NCI-H345 treated with DMSO at 0.1 percent for 48 hours (cell line): Measurements from ENCODE around the gene HOMER3.
"Not testable (repeated sequence)": the region's sequence is repeated elsewhere in the genome, so short reads cannot be mapped to it uniquely, and the experiment has no call there.

Experiments
- DNase-seq: peaks from one replicate; lab custom pipeline; 2025; ENCODE audit not compliant: unreplicated experiment; lab: John Stamatoyannopoulos, UW

Gene HOMER3

DNA sequence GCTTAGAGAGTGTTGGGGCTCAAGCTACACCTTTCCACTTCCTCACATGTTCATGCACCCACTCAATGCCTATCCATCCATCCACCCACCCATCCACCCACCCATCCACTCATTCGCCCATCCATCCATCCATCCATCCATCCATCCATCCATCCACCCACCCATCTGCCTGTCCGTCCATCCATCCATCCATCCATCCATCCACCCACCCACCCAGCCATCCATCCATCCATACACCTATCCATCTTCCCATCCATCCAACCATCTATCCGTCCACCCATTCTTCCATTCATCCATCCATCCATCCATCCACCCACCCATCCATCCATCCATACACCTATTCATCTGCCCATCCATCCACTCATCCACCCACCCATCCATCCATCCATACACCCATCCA, 13.1 kb upstream of the HOMER3 start:
- DNase-seq, result no peak

DNA sequence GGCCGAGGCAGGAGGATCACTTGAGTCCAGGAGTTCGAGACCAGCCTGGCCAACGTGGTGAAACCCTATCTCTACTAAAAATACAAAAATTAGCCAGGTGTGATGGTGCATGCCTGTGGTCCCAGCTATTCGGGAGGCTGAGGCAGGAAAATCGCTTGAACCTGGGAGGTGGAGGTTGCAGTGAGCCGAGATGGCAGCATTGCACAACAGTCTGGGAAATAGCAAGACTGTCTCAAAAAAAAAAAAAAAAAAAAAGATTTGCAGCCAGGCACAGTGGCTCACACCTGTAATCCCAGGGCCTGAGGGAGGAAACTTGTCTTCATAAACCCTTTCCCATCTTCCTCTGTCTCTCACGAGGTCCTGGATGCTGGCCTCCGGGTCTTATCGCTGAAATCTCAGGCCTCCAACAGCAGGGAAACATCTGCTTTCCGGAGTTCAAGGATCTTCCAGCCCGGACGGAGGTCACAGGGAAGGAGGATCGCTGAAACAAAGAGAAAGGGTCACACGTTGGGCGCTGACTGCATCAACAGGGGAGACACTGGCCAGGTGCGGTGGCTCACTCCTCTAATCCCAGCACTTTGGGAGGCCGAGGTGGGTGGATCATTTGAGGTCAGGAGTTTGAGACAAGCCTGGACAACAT, 11.5 kb upstream of the HOMER3 start:
- DNase-seq, result not testable (repeated sequence)

DNA sequence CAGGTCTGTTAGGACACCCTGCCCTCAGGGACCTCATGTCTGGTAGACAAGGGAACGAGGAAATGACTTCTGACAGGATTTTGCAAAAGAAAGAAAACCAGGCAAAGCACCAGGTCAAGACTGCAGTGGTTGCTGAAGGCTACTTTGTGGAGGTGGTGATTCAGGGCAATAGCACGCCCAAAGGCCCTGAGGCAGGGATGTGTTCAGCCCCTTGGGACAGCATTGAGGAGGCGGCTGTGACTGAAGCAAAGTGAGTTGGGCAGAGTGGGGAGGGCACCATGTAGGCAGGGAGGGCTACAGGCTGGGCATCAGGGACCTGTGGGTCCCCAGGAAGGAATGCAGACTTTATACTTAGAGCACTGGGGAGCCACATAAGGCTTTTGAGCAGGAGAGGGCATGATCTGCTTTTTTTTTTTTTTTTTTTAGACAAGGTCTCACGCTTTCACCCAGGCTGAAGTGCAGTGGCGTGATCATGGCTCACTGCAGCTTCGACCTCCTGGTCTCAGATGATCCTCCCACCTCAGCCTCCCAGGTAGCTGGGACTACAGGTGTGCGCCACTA, 10.8 kb upstream of the HOMER3 start:
- no peak for DNase-seq

DNA sequence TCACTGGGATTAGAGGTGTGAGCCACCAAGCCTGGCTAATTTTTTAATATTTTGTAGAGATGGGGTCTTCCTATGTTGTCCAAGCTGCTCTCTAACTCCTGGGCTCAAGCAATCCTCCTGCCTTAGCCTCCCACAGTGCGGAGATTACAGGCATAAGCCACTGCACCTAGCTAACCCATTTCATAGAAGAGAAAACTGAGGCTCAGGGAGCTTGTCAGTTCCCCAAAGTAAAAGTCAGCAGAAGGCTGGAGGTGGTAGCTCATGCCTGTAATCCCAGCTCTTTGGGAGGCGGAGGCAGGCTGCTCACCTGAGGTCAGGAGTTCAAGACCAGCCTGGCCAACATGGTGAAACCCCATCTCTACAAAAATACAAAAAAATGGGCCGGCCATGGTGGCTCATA, 8.8 kb upstream of the HOMER3 start:
- DNase-seq, result no peak

DNA sequence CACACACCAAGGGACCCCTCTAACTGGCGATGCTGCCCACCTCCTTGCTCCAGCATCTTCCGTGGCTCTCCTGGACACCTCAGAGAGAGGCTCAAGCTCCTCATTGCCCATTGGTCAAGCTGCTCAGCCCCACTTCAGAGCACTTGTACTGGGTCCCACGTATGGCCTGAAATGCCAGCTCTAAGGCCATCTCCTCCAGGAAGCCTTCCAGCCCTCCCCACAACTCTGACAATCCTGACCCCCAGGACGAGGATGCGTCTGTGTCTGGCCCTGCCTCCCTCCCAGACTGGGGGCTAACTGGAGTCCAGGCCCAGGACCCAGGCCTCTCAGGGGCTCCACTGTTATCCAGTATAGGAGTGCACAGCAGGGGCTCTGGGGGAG, 7.9 kb upstream of the HOMER3 start:
- no peak for DNase-seq

DNA sequence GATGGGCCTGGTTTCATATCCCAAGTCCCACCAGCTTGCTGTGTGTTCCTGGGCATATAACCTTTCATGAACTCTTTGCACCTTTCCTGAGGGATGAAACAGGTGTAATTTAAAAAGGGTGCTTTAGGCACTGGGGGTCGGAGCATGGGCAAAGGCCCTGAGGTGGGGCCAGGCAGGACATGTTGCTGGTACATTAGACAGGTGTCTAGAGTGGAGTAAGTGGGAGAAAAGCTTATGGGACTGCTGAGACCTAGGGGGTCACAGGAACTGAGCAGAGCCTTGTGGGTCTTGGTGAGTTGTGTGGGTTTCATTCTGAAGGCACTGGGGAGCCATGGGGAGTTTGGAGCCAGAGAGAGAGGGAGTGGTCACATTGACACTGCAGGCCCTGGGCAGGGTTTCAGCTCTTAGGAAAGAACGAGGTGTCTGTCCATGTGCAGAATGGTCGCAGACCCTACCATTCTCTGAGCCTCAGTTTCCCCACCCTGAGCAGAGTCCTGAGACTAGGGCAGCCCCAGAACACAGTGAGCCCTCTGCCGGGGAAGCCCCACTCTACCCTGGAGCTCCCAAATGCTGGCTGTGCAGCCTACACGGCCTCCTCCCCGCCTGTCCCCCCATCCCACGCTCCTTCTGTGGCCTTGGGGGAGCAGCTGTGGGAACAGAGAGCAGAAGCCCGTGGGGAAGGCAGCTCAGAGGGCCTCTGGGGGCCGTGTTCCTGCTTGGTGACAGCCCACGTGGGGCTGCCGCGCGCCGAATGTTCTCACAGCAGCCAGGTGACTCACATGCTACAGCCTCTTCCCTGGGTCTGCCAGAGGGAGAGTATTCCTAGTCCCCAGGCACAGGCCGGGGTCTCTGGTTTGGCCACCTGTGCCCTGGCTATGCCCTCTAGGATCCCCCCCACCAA, 7.3 kb upstream of the HOMER3 start:
- DNase-seq, result no peak

DNA sequence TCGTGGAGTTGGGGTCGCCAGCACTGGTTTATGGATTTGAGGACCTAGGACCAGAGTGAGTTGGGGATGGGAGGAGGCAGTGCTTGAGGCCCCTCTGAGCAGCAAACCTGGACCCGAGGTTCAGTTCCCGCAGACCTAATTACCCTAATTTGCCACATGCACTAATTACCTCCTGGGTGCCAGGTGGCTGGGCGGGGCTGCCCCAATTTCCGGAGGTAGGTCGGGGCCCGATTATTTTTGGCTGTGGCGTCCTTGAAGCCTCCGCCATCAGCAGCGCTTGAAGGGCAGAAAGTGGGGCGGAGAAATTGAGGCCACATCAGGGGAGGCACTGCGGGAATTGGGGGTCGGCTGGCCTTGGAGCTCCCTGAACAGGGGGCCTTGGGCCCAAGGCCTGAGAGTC, 5.9 kb upstream of the HOMER3 start:
- no peak for DNase-seq

DNA sequence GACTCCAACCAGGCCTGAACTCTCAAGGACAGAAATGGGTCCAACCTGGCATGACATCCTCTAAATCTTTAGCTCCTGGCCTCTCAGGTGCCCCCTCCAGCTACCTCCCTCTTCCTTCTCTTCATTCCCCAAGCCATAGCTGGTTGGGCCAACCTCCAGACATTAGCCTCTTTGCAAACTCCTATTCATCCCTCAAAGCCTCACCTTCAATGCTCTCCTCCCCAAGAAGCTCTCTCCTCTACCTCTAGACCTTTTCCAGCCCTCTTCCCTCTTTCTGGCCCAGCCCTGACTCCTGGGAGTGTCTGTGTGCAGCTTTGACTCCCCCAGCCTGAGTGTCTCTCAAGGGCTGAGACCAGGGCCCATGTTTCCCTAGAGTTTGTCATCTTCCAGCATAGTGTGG, 5.3 kb upstream of the HOMER3 start:
- DNase-seq, result no peak

DNA sequence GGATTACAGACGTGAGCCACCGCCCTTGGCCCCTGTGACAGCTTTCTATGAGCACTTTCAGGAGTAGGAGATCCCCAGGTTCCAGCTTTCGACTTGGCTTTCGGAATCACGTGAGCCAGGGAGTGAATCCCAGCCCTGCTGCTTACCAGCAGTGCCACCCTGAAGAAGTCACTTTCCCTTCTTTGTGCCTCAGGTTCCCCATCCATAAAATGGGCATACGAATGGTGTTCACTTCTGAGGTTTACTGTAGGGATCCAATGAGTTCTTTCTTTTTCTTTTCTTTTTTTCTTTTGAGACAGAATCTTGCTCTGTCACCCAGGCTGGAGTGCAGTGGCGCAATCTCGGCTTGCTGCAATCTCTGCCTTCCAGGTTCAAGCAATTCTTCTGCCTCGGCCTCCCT, 4.3 kb upstream of the HOMER3 start:
- DNase-seq, result no peak

DNA sequence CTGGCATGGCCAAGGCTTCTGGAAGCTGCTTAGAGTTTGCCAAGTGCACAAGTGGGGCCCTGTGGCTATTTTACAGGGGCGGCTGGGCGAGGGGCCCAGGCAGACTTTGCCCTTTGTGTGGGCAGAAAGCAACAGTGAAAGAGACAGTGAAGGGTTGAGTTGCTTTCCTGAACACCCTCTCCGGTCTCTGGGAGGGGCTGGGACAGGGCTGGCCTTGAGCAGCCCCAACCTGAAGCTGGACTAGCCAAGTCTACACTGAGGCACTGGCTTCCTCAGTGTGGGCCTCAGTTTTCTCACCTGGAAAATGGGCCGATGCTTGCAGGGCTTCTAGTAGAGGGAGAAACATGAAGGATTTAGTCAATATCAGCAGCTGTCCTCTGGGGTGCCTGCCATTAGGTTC, 2.4 kb upstream of the HOMER3 start:
- DNase-seq, result no peak

DNA sequence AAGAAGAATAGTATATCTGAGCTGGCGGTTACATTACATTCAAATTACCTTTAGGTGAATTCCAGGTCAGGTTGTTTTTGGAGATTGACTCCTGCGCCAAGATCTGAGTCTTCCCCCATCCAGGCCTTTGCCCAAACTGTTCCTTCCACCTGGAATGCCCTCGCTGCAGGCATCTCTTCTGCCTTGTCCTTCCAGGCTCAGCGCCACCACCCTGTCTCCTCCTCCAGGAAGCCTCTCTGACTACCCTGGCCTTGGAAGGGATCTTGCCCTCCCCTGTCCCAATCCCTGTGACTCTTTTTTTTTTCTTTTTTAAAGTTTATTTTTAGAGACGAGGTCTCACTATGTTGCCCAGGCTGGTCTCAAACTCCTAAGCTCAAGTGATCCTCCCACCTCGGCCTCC, 1.7 kb upstream of the HOMER3 start:
- no peak for DNase-seq

DNA sequence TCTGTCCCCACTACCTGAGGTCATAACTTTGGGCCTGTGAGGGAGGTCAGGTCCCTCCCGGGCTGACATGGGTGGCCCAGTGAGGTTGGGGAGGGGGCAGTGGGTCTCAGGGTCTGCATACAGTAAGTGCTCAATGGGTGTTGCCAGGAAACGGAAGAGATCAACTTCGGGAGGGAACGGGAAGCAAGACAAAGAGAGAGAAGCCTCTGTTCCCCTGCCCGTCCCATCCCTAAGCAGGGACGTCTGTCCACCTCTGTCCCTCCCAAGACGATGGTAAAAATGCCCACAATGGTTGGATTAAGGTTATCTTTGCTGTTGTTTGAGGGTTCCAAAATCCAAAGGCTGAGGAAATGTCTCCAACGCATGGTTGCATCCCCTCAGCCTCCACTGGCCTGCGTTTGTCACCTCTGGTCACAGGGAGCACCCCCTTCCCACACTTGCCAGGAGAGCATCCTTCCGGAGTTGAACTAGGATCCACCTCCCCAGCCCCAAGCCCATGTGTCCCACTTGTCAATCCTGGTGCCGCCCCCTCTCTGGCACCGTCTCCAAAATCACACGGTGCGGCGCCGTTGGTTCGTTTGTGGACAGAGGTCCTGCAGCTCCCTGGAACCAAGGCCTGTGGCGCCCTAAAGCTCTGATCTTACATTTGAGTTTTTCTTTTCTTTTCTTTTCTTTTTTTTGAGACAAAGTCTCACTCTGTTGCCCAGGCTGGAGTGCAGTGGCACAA, 774 bp upstream of the HOMER3 start:
- DNase-seq, result no peak

DNA sequence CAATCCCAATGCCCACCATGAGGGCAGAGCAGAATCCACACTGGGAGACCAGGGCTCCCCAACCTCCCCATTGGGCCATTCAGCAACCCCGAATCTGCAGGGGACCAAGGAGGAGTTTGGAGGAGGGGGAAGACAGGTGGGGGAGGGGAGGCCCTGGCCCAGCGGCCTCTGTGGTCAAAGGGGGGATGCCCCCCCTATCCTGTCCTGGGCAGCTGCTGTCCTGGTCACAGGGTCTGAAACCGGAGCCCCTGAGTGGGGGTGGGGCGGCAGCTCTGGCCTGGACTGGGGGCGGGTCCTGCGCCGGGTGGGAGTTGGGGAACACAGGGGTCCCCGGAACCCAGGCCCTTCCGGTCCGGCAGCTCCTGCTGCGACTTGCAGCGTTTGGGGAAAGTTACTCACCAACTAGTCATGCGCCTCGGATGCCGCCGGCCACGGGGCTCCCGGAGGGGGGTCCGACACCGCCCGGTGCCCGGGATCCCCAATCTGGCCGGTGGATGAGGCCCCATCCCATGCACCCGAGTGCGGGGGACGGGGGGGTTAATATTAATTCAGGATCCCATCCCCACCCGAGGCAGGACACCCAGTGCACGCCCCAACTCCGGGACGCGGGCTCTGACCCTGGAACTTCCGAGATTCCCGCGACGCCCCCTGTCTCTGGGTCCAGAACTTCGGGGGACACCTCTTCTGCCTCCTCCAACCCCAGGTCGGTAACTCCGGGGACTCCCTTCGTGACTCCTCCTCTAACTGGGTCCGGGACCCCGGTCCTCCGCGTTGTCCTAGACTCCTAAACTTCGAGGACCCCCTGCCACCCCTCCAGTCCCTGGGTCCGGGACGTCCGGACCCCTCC, 872 bp downstream of the HOMER3 start:
- DNase-seq, result no peak

DNA sequence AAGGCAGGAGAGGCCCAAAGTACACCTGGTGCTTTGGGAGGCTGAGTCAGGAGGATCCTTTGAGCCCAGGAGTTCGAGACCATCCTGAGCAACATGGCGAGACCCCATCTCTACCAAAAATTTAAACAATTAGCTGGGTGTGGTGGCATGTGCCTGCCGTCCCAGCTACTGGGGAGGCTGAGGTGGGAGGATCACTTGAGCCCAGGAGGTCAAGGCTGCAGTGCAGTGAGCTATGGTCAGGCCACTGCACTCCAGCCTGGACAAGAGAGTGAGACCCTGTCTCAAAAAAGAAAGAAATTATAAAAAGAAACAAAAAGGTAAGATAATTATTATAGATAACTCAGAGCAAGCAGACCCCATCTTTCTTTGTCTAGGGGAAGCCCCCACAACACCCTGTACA, 1.9 kb downstream of the HOMER3 start:
- DNase-seq, result no peak

DNA sequence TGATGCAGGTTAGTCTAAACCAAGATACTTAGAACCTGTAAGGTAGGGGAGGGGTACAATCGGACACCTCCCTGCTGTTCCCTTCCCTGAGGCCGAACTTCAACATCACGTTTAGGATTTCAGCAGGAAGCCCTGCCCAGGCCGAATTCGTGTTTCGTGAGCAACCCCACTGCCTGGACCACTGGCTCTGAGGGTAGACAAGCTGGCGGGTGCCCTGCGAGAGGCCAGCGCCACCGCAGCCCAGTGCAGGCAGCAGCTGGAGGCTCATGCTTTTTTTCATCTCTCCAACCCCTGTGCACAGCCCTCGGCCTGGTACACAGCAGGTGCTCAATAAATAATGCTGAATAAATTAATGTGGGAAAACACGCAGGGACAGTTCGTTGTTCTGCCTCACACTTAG, 7.7 kb downstream of the HOMER3 start:
- no peak for DNase-seq

DNA sequence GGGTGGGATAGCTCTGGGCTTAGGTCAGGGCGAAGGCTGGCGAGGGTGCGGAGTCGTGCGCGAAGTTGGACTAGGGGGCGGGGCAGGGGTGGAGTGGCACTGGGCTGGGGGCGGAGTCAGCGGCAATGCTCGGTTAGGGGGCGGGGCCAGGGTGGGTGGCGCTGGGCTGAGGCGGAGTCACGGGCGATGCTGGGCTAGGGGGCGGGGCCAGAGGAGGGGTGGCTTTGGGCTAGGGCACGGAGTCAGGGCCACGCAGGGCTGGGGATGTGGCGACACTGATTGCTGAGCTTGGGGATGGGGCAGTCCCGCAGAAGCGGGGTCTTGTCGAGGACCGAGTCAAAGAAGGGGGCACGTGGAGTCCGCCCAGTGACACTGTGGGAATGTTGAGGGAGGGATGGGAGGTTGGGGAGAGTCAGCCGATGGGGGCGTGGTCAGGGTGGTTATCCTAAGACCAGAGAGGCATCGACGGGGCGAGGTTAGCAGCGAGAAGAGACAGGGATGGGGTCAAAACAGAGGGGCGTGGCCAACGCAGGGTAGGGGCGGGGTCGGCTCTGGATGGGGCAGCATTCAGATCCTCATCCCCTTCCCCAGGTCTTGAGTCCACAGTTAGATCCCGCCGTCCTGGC, 8.7 kb downstream of the HOMER3 start:
- no peak for DNase-seq

DNA sequence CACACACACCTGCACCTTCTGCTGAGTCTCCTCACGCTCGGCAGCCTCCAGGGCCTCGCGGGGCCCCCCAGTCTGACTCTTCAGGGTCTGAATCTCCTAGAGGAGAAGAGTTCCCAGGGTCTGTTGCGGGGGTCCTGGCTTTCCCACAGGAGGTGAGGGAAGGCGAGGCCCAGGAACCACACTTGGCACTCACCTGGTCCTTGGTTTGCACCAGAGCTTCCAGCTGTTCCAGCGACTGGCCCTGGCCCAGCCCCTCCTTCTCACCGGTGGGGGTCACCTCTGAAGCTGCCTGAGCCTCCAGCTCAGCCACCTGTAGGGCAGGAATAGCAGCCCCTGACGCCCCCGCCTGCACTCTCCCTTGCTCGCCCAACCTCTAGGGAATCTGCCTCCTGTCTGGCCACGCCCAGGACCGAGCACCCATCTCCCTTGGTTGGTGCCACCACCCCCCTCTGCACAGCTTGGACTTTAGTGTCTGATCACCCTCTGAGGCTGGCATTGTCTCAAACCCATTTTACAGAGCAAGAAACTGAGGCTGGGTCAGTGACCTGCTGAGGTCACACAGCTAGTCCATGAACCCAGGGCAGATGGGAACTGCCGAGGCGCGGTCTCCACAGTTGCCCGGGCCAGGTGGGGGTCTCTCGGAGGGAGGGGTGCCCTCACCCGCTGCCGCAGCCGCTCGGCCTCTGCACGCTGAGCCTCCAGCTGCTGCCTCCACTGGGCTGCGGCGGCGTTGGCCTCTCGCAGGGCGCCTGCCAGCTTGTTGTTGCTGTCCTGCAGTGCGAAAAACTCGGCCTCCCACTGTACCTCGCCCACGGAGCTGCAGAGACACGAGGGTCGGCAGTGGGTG, 9.5 kb downstream of the HOMER3 start:
- DNase-seq, result no peak

DNA sequence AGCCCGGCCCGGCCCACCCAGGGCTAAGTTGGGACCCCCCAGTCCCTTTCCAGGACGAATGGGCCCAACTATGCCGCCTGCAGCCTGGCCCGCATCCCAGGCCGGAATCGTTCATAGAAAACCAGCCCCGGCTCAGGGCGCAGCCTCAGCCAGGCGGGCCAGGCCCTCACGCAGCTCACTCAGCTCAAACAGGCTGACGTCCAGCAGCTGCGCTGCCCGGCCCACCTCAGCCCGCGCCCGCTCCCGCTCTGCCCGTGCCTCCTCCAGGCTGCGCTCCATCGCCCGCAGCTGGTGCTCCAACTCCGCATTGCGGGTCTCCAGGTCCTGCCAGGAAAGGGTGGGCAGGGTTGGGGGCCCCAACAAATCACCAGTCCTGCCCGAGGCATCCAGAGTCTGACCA, 11.7 kb downstream of the HOMER3 start:
- DNase-seq, result no peak

DNA sequence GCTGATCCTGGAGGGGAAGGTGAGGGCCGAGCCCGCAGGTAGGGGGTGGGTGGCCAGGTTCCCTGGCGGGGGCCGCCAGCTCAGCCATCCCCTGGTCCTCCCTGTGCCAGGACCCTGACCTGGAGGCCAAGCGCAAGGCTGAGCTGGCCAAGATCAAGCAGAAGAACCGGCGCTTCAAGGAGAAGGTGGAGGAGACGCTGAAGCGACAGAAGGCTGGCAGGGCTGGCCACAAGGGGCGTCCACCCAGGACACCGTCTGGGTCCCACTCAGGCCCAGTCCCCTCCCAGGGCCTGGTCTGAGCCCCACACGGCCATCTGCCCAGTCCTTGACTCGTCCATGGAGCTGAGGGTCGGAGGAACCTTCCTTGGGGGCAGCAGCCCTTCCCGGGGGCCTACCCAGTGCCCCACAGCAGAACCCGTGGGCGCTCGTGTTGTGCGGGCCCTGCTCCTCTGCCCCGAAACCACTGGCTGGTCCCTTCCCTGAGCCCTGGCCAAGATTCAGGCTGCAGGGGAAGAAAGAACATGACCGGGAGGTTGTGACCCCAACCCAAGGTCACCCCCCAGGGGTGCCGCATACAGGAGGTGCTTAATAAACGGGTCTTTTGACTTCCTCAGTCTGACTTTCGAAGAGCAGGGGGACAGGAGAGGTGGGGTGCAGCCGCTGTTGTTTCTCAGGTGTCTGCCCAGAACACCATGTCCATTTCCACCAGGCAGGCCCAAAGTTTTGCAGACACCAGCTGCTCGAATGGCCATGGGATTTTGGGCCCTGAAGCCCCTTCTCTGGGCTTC, 12.8 kb downstream of the HOMER3 start:
- DNase-seq, result no peak
